ENCODE data around the gene DYNLT3. TPM values are rescaled to one million over a fixed set of nuclear protein-coding genes. Genes with fewer than 3 reads are reported as not detected.

Gene DYNLT3
- total RNA-seq, 1 experiment from 2014 or later: 28.0 TPM

DNA sequence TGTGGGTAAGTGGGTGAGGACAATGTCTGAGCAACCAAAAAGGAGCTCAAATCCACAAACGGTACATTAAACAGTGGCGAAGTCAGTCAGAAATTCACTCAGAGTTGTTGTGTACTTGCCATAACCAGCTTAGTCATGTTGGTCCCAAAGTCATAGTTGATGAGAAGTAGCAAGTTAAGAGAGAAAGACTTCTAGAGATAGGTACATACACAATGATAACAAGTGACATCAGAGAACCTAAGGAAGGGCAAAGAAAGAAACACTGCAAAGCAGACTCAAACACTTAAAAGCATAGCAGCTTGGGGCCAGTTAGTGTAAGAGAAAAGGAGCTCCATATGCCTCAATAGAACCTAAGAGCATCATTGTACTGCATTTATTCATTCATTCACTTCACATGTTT is 30.2 kb downstream of the DYNLT3 start:
- intact Hi-C loops (cut with micrococcal nuclease; ENCODE audit: unreplicated experiment): no loop called here
- Mint-ChIP-seq H3K4me3 (ENCODE audit: low read depth, unreplicated experiment) (no peak overlapping the region), H3K4me1 (ENCODE audit: low read depth, unreplicated experiment) (no peaks in the 10 kb centered on the region), H3K27me3 (ENCODE audit: unreplicated experiment) (no peaks in the 10 kb centered on the region), H3K9me3 (ENCODE audit: low read depth, unreplicated experiment) (no peaks in the 10 kb centered on the region), H3K36me3 (ENCODE audit: insufficient read depth, unreplicated experiment) (no peaks in the 10 kb centered on the region), H3K27ac (ENCODE audit: unreplicated experiment) (no peak overlapping the region)
- BruUV-seq (replicated peaks): no TSS peak
- DNase-seq: no peak
- CTCF ChIA-PET: no interaction called here
- TF ChIP-seq, protein P1, sequence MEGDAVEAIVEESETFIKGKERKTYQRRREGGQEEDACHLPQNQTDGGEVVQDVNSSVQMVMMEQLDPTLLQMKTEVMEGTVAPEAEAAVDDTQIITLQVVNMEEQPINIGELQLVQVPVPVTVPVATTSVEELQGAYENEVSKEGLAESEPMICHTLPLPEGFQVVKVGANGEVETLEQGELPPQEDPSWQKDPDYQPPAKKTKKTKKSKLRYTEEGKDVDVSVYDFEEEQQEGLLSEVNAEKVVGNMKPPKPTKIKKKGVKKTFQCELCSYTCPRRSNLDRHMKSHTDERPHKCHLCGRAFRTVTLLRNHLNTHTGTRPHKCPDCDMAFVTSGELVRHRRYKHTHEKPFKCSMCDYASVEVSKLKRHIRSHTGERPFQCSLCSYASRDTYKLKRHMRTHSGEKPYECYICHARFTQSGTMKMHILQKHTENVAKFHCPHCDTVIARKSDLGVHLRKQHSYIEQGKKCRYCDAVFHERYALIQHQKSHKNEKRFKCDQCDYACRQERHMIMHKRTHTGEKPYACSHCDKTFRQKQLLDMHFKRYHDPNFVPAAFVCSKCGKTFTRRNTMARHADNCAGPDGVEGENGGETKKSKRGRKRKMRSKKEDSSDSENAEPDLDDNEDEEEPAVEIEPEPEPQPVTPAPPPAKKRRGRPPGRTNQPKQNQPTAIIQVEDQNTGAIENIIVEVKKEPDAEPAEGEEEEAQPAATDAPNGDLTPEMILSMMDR (IDR thresholded peaks at IDR 0.05; ENCODE audit: unreplicated experiment): no peak

- CTCF ChIA-PET: no interaction called here
- Mint-ChIP-seq H3K27ac (ENCODE audit: unreplicated experiment) (no peak overlapping the region), H3K27me3 (ENCODE audit: unreplicated experiment) (no peaks in the 10 kb centered on the region), H3K9me3 (ENCODE audit: low read depth, unreplicated experiment) (no peaks in the 10 kb centered on the region), H3K36me3 (ENCODE audit: insufficient read depth, unreplicated experiment) (no peaks in the 10 kb centered on the region), H3K4me3 (ENCODE audit: low read depth, unreplicated experiment) (no peak overlapping the region), H3K4me1 (ENCODE audit: low read depth, unreplicated experiment) (no peaks in the 10 kb centered on the region)
- intact Hi-C loops (cut with micrococcal nuclease; ENCODE audit: unreplicated experiment): no loop called here
- no TSS peak for BruUV-seq (replicated peaks)
- TF ChIP-seq, protein P1 (IDR thresholded peaks at IDR 0.05; ENCODE audit: unreplicated experiment): no peak
- no peak for DNase-seq
Measured at GRCh38 chrX:37816766-37817165, 30.6 kb downstream of the DYNLT3 start.

- intact Hi-C loops (cut with micrococcal nuclease; ENCODE audit: unreplicated experiment): no loop called here
- H3K36me3 Mint-ChIP-seq (ENCODE audit: insufficient read depth, unreplicated experiment): no peaks in the 10 kb centered on the region
- no TSS peak for BruUV-seq (replicated peaks)
- no peaks in the 10 kb centered on the region for H3K4me1 Mint-ChIP-seq (ENCODE audit: low read depth, unreplicated experiment)
- DNase-seq: no peak
- H3K27ac Mint-ChIP-seq (ENCODE audit: unreplicated experiment): no peak overlapping the region
- CTCF ChIA-PET: no interaction called here
- H3K4me3 Mint-ChIP-seq (ENCODE audit: low read depth, unreplicated experiment): no peak overlapping the region
- H3K27me3 Mint-ChIP-seq (ENCODE audit: unreplicated experiment): no peaks in the 10 kb centered on the region
- TF ChIP-seq, protein P1 (IDR thresholded peaks at IDR 0.05; ENCODE audit: unreplicated experiment): no peak
- H3K9me3 Mint-ChIP-seq (ENCODE audit: low read depth, unreplicated experiment): no peaks in the 10 kb centered on the region
Measured at GRCh38 chrX:37815366-37815765, 32.0 kb downstream of the DYNLT3 start.

DNA sequence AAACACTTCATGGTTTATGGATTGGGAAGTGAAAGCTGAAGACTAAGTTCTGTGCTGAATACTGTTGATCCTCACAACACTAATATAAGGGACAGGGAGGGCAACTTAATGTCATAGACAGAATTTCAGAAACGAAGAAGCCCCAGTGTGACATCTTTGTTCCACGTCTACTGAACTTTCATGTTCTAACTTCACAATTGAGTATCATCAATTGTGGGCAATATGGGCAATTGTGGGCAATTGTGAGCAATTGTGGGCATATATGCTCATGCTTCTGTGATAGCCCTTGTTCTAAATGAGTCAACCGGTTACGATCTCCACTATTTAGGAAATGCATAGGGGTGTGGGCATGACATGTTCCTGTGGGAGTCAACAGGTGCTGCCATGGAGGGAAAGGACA is 33.8 kb downstream of the DYNLT3 start:
- Mint-ChIP-seq H3K9me3 (ENCODE audit: low read depth, unreplicated experiment) (no peaks in the 10 kb centered on the region), H3K36me3 (ENCODE audit: insufficient read depth, unreplicated experiment) (no peaks in the 10 kb centered on the region), H3K4me1 (ENCODE audit: low read depth, unreplicated experiment) (no peaks in the 10 kb centered on the region), H3K4me3 (ENCODE audit: low read depth, unreplicated experiment) (no peak overlapping the region), H3K27me3 (ENCODE audit: unreplicated experiment) (no peaks in the 10 kb centered on the region), H3K27ac (ENCODE audit: unreplicated experiment) (no peak overlapping the region)
- DNase-seq: no peak
- BruUV-seq (replicated peaks): no TSS peak
- TF ChIP-seq, protein P1 (IDR thresholded peaks at IDR 0.05; ENCODE audit: unreplicated experiment): no peak
- intact Hi-C loops (cut with micrococcal nuclease; ENCODE audit: unreplicated experiment): no loop called here
- CTCF ChIA-PET: no interaction called here

- Mint-ChIP-seq H3K9me3 (ENCODE audit: low read depth, unreplicated experiment) (no peaks in the 10 kb centered on the region), H3K36me3 (ENCODE audit: insufficient read depth, unreplicated experiment) (no peaks in the 10 kb centered on the region), H3K27ac (ENCODE audit: unreplicated experiment) (no peak overlapping the region), H3K4me1 (ENCODE audit: low read depth, unreplicated experiment) (no peaks in the 10 kb centered on the region), H3K4me3 (ENCODE audit: low read depth, unreplicated experiment) (no peak overlapping the region), H3K27me3 (ENCODE audit: unreplicated experiment) (no peaks in the 10 kb centered on the region)
- CTCF ChIA-PET: no interaction called here
- DNase-seq: no peak
- BruUV-seq (replicated peaks): no TSS peak
- intact Hi-C loops (cut with micrococcal nuclease; ENCODE audit: unreplicated experiment): no loop called here
- TF ChIP-seq, protein P1 (IDR thresholded peaks at IDR 0.05; ENCODE audit: unreplicated experiment): no peak
Measured at GRCh38 chrX:37812110-37812509, 35.3 kb downstream of the DYNLT3 start.

All from Calu3 (cell line).